ENCODE results near the gene PPP1R9B.

- TF ChIP-seq, protein P1, sequence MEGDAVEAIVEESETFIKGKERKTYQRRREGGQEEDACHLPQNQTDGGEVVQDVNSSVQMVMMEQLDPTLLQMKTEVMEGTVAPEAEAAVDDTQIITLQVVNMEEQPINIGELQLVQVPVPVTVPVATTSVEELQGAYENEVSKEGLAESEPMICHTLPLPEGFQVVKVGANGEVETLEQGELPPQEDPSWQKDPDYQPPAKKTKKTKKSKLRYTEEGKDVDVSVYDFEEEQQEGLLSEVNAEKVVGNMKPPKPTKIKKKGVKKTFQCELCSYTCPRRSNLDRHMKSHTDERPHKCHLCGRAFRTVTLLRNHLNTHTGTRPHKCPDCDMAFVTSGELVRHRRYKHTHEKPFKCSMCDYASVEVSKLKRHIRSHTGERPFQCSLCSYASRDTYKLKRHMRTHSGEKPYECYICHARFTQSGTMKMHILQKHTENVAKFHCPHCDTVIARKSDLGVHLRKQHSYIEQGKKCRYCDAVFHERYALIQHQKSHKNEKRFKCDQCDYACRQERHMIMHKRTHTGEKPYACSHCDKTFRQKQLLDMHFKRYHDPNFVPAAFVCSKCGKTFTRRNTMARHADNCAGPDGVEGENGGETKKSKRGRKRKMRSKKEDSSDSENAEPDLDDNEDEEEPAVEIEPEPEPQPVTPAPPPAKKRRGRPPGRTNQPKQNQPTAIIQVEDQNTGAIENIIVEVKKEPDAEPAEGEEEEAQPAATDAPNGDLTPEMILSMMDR (conservative IDR thresholded peaks at IDR 0.05), result no peak
- TF ChIP-seq ZFX (IDR thresholded peaks at IDR 0.05), result no peak
Observed at GRCh38 chr17:50190603-50191358, 40.3 kb upstream of the PPP1R9B start.

All from C4-2B (cell line).